LNCaP clone FGC (cell line): Measurements from ENCODE around the gene ZPR1.

ENCODE experiments used
- DNase-seq: peaks from one replicate; pipeline ENCODE4 v3.0.0-alpha.2; 2011; ENCODE audit warnings: low read depth
- H3K4me3 ChIP-seq: 2 replicates; pipeline ENCODE4 v1.5.1; 2011; ENCODE audit warnings: mild to moderate bottlenecking, low read depth, low read length, control low read depth
- CTCF ChIP-seq: IDR thresholded peaks from 2 replicates; pipeline ENCODE4 v1.5.1; 2012; ENCODE audit warnings: mild to moderate bottlenecking; ENCODE audit not compliant: control insufficient read depth, insufficient read depth; ENCODE audit errors: extremely low read depth

The ZPR1 gene

GRCh38 chr11:116827461-116827860 is 39.6 kb upstream of the ZPR1 start:
- no peak for TF ChIP-seq CTCF
- no peak for DNase-seq
- H3K4me3 ChIP-seq: no peak overlapping the region

DNA sequence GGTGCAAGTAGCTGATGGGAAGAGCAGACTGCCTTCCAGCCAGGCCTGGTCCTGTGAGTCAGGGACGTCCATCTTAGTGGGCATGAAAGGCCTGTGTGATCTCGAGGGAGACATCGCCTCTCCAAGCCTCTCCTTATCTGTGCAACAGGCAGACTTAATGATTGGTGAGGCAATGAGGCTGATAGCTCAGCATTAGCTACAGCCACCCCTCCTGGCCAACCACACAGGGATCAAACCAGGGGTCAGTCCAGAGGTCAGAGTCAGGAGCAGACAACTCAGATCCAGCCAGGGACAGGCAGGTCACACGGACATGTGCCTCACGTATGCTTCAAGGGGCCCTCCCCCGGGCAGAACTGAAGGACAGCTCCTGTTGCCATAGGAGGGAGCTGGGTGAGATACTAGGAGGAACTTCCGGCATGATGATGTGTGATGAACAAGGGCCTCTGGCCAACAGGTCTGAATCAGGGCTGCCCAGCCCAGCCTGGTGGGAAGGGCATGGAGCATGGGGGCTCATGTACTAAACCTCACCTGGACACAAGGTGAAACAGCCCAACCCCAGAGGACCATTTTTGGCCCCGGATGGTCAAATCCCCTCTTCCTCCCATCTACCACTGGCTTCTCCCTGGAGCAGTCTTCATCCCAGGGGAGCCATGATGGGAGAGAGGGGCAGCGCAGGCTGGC is 39.1 kb upstream of the ZPR1 start:
- no peak for DNase-seq
- no peak for TF ChIP-seq CTCF
- no peak overlapping the region for H3K4me3 ChIP-seq

GRCh38 chr11:116825854-116826750 is 38.3 kb upstream of the ZPR1 start:
- no peak for TF ChIP-seq CTCF
- H3K4me3 ChIP-seq: no peak overlapping the region
- DNase-seq: no peak

GRCh38 chr11:116825434-116825833 is 37.6 kb upstream of the ZPR1 start:
- DNase-seq: no peak
- no peak overlapping the region for H3K4me3 ChIP-seq
- no peak for TF ChIP-seq CTCF

GRCh38 chr11:116823031-116823843 is 35.4 kb upstream of the ZPR1 start, which contains the start of gene APOA4:
TSS of gene APOA4 (minus strand) at chr11:116823304. CDS start at chr11:116823191, 113 bp downstream.
- no peak for TF ChIP-seq CTCF
- DNase-seq: no peak

GRCh38 chr11:116822575-116822974 is 34.8 kb upstream of the ZPR1 start:
- DNase-seq: no peak
- no peak overlapping the region for H3K4me3 ChIP-seq
- no peak for TF ChIP-seq CTCF

More at GRCh38 chr11:116823031-116823843, 35.4 kb upstream of the ZPR1 start, which contains the start of gene APOA4:
- H3K4me3 ChIP-seq: no peak within 1 kb of the TSS
